NCI-H1092 treated with DMSO at 0.1 percent for 48 hours (cell line): Measurements from ENCODE around the gene HOXB6.
A peak's percentile ranks its signal among the peaks of the same experiment; 100 is the strongest.

Experiments
- DNase-seq: peaks from one replicate; lab custom pipeline; 2025; lab: John Stamatoyannopoulos, UW

HOXB6 gene

GRCh38 chr17:48594538-48595277, 10.1 kb downstream of the HOXB6 start:
- no peak for DNase-seq

GRCh38 chr17:48593840-48594537, 10.8 kb downstream of the HOXB6 start:
- DNase-seq: peak; percentile 99

- DNase-seq: no peak
These were observed 11.5 kb downstream of the HOXB6 start, which contains the start of gene HOXB5 for GRCh38 chr17:48593126-48593829. TSS of gene HOXB5 (minus strand) at chr17:48593779. CDS start at chr17:48593682, 97 bp downstream.

DNA sequence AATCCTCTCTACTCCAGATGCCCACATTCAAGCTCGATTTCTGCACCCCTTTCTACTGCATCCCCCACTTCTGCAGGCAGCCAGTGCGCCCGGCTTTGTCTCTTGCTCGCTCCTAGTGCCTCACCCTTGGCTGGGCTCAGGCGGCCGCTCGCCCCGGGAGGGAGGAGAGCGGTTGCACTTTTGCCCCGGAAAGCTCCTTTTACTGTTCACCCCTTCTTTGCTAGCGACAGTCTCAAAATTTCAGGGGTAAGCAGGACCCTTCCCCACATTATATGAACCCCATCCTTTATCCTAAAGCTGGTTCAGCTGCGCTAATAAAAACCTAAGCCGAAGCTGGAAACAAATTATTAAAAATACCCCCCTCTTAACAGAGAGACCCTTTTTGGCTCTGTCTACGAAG, 12.2 kb downstream of the HOXB6 start:
- DNase-seq: no peak

- no peak for DNase-seq
These were observed 12.7 kb downstream of the HOXB6 start for GRCh38 chr17:48592057-48592514.

DNA sequence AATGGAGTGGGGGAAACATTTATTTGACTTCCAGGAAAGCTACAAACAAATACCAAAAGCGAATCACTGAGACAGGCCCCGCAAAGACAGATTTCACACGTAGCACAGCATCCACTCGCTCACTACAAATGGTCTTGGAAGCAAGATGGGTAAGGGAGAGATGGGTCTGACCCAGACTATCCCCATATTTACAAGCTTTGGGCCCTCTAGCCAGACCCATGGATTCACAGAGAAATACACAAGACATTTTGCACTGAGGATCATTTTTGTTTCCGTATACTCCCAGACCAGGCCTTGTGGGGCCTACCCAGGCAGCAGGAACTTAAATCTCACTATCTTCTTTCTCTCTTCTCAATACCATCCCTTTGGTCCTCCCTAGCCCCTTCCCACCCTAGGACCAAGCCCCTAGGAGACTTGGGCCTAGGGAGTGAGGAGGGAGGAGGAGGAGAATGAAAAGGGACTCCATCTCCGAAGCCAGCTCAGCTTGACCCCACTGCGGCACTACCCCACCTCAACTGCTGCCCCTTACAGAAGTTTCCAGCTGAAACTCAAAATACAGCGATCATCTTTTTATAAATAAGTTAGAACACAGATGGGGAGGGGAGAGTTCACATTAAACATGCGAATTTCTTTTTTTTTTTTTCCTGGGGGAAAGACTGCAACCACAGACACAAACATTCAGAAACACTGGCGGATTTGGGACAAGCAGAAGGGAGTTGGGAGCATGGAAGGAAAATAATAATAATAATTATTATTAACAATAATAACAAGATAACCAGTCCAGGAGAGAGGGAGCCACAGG, 13.3 kb downstream of the HOXB6 start:
- no peak for DNase-seq

GRCh38 chr17:48590607-48591161, 14.1 kb downstream of the HOXB6 start:
- DNase-seq: no peak

GRCh38 chr17:48589831-48590606, 14.8 kb downstream of the HOXB6 start, which contains the start of gene HOXB3:
TSS of gene HOXB3 (minus strand) at chr17:48590241. CDS start at chr17:48552474, 37,767 bp downstream.
- no peak for DNase-seq

- DNase-seq: no peak
These were observed 15.5 kb downstream of the HOXB6 start for GRCh38 chr17:48589060-48589830.

DNA sequence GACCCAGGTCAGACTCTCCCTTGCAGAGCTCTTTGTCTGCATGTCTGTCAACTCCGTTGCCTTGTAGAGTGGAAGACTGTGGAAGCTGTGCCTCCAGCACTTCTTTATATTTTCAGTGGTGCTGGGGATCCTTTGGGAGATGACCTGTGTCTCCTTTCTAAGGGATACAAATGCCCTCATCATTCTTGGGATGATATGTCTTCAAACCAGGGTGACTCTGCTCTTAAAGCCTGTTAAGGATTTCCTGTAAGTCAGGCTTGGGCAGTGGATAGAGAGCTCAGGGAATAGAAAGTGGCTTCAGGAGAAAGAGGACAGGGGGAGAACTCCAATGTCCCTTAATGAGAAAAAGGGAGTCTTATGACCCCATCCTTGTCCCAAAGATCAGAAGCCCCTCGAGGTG, 16.3 kb downstream of the HOXB6 start:
- no peak for DNase-seq

- no peak for DNase-seq
These were observed 16.7 kb downstream of the HOXB6 start for GRCh38 chr17:48588074-48588415.

- DNase-seq: peak; percentile 98
These were observed 17.3 kb downstream of the HOXB6 start for GRCh38 chr17:48587276-48588073.

- no peak for DNase-seq
These were observed 18.2 kb downstream of the HOXB6 start for GRCh38 chr17:48586355-48587258.

GRCh38 chr17:48584223-48584741, 20.5 kb downstream of the HOXB6 start:
- DNase-seq: no peak

GRCh38 chr17:48583708-48584222, 21.0 kb downstream of the HOXB6 start:
- DNase-seq: no peak

- DNase-seq: no peak
These were observed 22.1 kb downstream of the HOXB6 start for GRCh38 chr17:48582750-48583069.

- DNase-seq: no peak
These were observed 24.8 kb downstream of the HOXB6 start for GRCh38 chr17:48579760-48580554.
